Stomach (tissue), 4 donors: ENCODE measurements around the gene ANGPTL8.

Source experiments
- CTCF ChIP-seq, 7 experiments: fragments of 450-650 bp in 4 of 7; fragments of 200-600 bp in 3 of 7; sonication (generic) in 3 of 7; IDR thresholded peaks; one replicate each; pipeline ENCODE4 v1.5.1; 2016 to 2019; ENCODE audit warnings: antibody characterized with exemption in 7 of 7, control low read depth in 2 of 7, mild to moderate bottlenecking in 1 of 7
- EP300 ChIP-seq: sonication (generic); formaldehyde crosslinking; IDR thresholded peaks from one replicate; pipeline ENCODE4 v1.6.1; 2017; ENCODE audit warnings: antibody characterized with exemption
- POLR2A ChIP-seq, 4 donors: fragments of 450-650 bp; IDR thresholded peaks; one replicate each; pipeline ENCODE4 v1.6.1; 2016; ENCODE audit warnings: antibody characterized with exemption in 4 of 4, control low read depth in 2 of 4, mild to moderate bottlenecking in 1 of 4, moderate library complexity in 1 of 4
- POLR2AphosphoS5 ChIP-seq, 3 donors: sonication (generic); formaldehyde crosslinking; IDR thresholded peaks; one replicate each; pipeline ENCODE4 v1.6.1; 2016; ENCODE audit warnings: antibody characterized with exemption in 3 of 3

DNA sequence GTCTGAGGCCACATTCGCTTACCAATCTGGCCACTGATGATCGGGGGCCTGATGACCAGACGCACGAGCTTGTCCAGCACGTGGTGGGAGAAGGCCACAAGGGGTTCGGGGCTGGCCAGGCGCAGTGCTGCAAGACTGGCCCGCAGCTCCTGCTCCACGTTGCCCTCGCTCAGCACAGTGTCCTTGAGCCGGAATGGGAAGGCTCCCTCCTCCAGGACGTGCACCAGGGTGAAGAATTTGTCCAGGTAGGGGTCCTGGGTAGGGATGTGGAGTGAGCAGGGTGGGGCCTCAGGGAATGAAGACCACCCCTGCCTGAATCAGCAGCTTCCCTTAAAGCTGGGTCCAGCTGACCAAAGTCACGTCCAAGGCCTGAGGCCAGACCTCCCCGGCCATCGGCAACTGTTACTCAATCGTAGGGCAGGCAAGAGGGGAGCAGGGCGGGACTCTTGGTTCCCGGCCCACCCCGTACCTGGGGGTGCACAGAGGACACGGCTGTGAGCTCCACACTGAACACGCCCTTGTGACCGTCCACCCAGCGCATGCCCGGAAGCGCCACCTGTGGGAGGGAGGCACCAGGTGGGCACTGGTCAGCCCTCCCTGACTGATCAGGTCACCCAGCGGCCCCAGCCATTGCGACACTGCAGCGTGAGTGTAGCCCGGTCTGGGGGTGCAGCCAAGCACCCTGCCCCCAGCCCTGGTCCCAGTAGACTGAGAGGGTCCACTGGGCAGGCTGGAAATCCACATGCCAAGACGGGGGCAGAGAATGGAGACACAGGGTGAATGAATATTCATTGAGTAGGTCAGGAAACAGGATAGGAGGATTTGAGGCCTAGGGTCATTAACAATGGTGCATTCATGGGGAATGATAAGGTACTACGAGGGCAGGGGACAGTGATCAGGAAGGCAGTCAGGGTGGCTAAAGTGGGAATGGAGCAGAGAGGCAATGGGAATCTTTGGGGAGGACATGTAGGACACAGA, 2.8 kb upstream of the ANGPTL8 start:
- TF ChIP-seq POLR2AphosphoS5 (IDR thresholded peaks at IDR 0.05): no peak
- no peak for TF ChIP-seq CTCF (IDR thresholded peaks at IDR 0.05)
- TF ChIP-seq EP300: no peak
- TF ChIP-seq POLR2A (IDR thresholded peaks at IDR 0.05): no peak
